ENCODE data around the gene RHOT2.

RHOT2 gene

DNA sequence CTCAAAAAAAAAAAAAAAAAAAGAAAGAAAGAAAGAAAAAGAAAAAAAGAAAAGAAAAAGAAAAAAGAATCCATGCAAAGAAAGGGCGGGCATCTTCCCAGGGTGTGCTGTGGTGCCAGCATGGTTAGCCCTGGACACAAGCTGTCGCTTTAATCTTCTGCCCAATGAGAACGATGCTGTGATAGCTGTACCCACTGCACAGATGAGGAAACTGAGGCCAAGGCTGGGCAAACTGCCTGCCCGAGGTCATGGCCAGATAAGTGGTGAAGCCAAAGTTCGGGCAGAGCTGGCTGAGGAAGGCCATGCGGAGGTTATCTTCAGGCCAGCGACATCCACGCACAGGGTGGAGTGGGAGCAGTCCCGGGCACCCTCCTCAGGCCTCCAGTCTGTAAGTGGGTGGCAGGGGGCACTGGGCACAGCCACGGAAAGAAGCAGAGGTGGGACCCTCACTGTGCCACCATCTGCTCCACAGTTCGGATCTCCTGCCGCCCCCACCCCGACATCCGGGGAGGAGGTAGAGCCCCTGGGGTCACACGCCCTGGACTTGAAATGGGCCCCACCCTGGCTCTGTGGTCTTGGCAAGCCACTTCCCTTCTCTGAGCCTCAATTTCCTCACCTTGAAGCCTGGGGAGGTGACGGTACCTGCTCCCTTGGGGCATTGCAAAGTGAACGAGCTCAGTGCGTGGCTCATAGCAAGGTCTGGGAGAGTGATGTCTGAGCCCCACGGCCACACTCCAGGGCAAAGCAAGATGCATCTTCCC, 31.2 kb downstream of the RHOT2 start:
- Histone ChIP-seq H3K36me3 (ENCODE audit: control insufficient read depth in 5 of 5, insufficient read depth in 5 of 5, low read length in 5 of 5) (no peaks in the 10 kb centered on the region), H3K27me3 (ENCODE audit: control insufficient read depth in 5 of 5, insufficient read depth in 4 of 5, low read length in 5 of 5) (peaks cover 53 to 77% (median 59%) of the 10 kb centered on the region in 5 donors), H3K27ac (ENCODE audit: low read depth, low read length) (no peak overlapping the region), H3K4me3 (ENCODE audit: low read depth in 1 of 5, low read length in 5 of 5) (no peak overlapping the region), H3K9ac (ENCODE audit: low read length in 5 of 5) (no peak overlapping the region), H3K4me1 (ENCODE audit: control insufficient read depth in 5 of 5, insufficient read depth in 5 of 5, low read length in 5 of 5) (peaks cover 0 to 11% (median 10%) of the 10 kb centered on the region in 5 donors), H3K9me3 (ENCODE audit: control insufficient read depth in 5 of 5, low read length in 5 of 5) (peaks cover 0 to 4% (median 0%) of the 10 kb centered on the region in 5 donors)

DNA sequence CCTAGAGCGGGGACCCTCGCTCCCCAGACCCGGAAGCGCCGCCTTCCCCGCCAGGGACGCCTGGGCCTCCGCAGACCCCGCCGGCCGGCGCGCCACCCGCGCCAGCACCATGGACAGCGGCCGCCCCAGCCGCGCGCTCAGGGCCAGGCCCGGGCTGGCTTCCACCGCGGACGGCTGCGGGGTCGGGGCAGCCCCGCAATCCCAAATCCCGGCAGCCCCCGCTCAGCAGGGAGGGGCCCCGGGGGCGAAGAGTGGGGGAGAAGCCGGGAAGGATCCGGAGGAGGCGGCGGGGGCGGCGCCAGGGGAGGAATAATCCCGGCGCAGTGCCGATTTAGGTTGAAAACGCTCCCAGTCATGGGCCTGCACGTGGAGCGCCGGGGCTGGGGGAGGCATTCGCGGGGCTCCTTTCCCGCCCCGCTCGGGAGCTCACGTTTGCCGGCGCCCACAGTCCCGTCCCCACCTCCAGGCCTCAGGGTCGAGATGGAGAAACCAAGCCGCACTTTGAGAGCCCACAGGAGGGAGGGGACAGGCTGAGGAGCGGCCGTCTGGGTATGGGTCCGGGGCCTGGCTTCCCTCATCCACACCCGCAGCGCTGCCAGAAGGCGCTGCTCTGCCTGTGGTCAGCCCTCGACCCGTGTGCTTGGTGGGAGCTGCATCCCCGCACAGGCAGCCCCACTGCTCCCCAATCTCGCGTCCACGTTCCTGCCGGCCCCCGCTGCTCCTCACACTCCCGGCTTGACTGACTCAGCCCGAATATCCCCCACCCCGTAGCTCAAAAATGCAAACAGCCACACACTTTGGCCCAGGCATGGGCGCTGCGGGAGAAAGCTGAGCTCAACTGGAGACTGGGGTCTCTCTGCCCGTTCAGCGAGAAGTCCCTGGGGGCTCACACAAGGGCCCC, 33.0 kb downstream of the RHOT2 start:
- H3K9me3 ChIP-seq (ENCODE audit: control insufficient read depth in 5 of 5, low read length in 5 of 5) = no peaks in the 10 kb centered on the region
- no peak overlapping the region for H3K9ac ChIP-seq (ENCODE audit: low read length in 5 of 5)
- no peak overlapping the region for H3K4me3 ChIP-seq (ENCODE audit: low read depth in 1 of 5, low read length in 5 of 5)
- no peak overlapping the region for H3K27ac ChIP-seq (ENCODE audit: low read depth, low read length)
- peaks cover 0 to 4% (median 1%) of the 10 kb centered on the region in 5 donors for H3K4me1 ChIP-seq (ENCODE audit: control insufficient read depth in 5 of 5, insufficient read depth in 5 of 5, low read length in 5 of 5)
- H3K27me3 ChIP-seq (ENCODE audit: control insufficient read depth in 5 of 5, insufficient read depth in 4 of 5, low read length in 5 of 5) = peaks cover 52 to 72% (median 55%) of the 10 kb centered on the region in 5 donors
- H3K36me3 ChIP-seq (ENCODE audit: control insufficient read depth in 5 of 5, insufficient read depth in 5 of 5, low read length in 5 of 5) = no peaks in the 10 kb centered on the region

DNA sequence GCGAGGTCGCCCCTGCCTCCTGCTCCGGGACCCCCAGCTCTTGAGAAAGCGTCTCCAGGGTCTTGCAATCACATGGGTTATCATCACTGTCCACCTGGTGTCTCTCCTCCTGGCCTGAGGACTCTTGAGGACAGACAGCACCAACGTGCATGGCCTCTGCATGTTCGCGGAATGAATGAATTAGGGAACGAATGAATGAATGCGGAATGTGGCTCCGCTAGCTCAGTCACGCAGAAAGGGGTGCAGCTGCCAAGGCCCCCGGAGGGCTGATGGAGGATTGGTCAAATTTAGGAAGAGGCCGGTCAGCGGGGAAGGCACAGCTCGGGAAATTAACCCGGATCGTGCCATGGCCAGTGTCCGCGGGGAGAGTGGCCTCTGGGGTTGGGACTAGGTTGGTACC, 34.4 kb downstream of the RHOT2 start:
- no peak overlapping the region for H3K9ac ChIP-seq (ENCODE audit: low read length in 5 of 5)
- no peaks in the 10 kb centered on the region for H3K36me3 ChIP-seq (ENCODE audit: control insufficient read depth in 5 of 5, insufficient read depth in 5 of 5, low read length in 5 of 5)
- H3K4me1 ChIP-seq (ENCODE audit: control insufficient read depth in 5 of 5, insufficient read depth in 5 of 5, low read length in 5 of 5) = peaks cover 0 to 5% (median 3%) of the 10 kb centered on the region in 5 donors
- H3K4me3 ChIP-seq (ENCODE audit: low read depth in 1 of 5, low read length in 5 of 5) = no peak overlapping the region
- H3K27me3 ChIP-seq (ENCODE audit: control insufficient read depth in 5 of 5, insufficient read depth in 4 of 5, low read length in 5 of 5) = peaks cover 57 to 76% (median 63%) of the 10 kb centered on the region in 5 donors
- no peak overlapping the region for H3K27ac ChIP-seq (ENCODE audit: low read depth, low read length)
- no peaks in the 10 kb centered on the region for H3K9me3 ChIP-seq (ENCODE audit: control insufficient read depth in 5 of 5, low read length in 5 of 5)

DNA sequence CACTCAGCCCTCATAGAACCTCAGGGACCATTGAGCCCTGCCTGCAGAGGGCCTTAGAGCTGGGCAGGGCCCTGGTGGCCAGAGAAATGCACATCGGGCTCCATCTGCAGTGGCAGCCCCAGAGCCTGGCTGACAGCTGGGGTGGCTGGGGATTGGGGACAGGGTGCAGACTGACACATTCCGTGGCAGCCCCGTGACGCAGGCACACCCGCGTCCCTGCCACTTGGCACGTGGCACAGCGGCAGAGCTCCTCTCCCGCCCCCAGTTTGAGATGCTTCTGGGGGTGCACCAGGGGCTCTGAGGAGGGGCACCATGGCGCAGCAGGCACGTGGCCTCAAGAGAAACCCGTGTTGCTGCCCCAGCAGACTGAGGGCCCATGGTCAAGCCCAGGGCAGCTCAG, 35.5 kb downstream of the RHOT2 start:
- H3K27me3 ChIP-seq (ENCODE audit: control insufficient read depth in 5 of 5, insufficient read depth in 4 of 5, low read length in 5 of 5) = peaks cover 66 to 84% (median 70%) of the 10 kb centered on the region in 5 donors
- H3K27ac ChIP-seq (ENCODE audit: low read depth, low read length) = no peak overlapping the region
- H3K36me3 ChIP-seq (ENCODE audit: control insufficient read depth in 5 of 5, insufficient read depth in 5 of 5, low read length in 5 of 5) = no peaks in the 10 kb centered on the region
- no peak overlapping the region for H3K9ac ChIP-seq (ENCODE audit: low read length in 5 of 5)
- no peaks in the 10 kb centered on the region for H3K9me3 ChIP-seq (ENCODE audit: control insufficient read depth in 5 of 5, low read length in 5 of 5)
- no peak overlapping the region for H3K4me3 ChIP-seq (ENCODE audit: low read depth in 1 of 5, low read length in 5 of 5)
- H3K4me1 ChIP-seq (ENCODE audit: control insufficient read depth in 5 of 5, insufficient read depth in 5 of 5, low read length in 5 of 5) = peaks cover 0 to 5% (median 3%) of the 10 kb centered on the region in 5 donors

DNA sequence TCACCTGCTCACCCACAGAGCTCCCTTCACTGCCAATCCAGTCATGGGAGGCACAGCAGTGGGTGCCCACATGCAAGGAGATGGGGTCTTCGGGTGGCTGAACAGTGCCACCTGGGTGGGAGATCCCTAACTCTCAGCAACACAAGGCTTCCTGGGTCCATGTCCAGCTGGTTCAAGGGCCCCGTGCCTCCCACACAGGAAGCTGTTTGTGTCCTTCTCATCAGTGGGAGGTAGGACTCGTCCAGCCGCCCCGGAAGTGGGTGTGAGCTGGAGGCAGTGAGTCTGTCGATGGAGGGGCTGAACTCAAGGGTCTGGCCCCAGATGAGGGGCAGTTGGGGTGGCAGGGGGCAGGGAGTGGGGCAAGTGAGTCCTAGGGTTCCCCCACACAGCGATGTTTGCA, 36.1 kb downstream of the RHOT2 start:
- Histone ChIP-seq H3K9me3 (ENCODE audit: control insufficient read depth in 5 of 5, low read length in 5 of 5) (no peaks in the 10 kb centered on the region), H3K9ac (ENCODE audit: low read length in 5 of 5) (no peak overlapping the region), H3K4me3 (ENCODE audit: low read depth in 1 of 5, low read length in 5 of 5) (no peak overlapping the region), H3K27me3 (ENCODE audit: control insufficient read depth in 5 of 5, insufficient read depth in 4 of 5, low read length in 5 of 5) (peaks cover 72 to 88% (median 76%) of the 10 kb centered on the region in 5 donors), H3K36me3 (ENCODE audit: control insufficient read depth in 5 of 5, insufficient read depth in 5 of 5, low read length in 5 of 5) (no peaks in the 10 kb centered on the region), H3K27ac (ENCODE audit: low read depth, low read length) (no peak overlapping the region), H3K4me1 (ENCODE audit: control insufficient read depth in 5 of 5, insufficient read depth in 5 of 5, low read length in 5 of 5) (peaks cover 0 to 5% (median 3%) of the 10 kb centered on the region in 5 donors)

DNA sequence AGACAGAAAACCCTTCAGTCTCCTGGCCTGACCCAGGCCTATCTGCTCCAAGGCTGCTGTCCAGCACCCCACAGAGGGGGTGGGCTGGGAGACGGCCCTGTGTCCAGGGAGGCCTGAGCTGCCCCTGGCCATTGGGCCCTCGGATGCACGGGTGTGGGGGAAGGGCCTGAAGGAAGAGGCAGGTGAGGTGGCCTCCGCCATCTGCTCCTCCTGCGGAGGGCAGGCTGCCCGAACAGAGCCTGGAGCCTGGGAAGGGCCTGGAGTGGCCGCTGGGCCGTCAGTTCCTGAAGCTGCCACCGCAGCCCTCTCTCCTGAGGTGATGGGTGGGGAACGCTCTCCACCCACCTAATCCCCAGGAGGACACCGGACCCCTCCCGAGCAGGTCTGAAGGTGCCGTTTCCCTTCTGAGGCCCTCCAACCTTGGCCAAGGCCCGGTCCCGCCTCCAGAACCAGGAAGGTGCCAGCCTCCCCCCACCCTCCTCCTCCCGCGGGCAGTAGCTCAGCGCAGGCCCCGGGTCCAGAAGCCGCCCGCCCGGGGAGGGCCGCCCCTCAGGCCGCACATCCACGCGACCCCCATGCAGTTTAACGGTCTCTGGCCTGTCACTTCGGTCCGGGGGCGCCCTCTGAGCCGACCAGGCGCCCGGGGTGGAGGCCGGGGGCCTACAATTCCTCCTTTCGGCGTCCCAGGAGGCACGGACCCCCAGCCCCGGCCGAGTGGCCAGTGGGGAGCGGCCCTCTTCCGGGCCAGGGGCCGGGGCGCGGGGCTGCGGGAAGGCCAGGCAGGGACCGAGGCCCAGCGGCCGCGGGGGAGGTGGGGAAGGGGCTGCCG, 36.8 kb downstream of the RHOT2 start:
- Histone ChIP-seq H3K4me3 (ENCODE audit: low read depth in 1 of 5, low read length in 5 of 5) (no peak overlapping the region), H3K27me3 (ENCODE audit: control insufficient read depth in 5 of 5, insufficient read depth in 4 of 5, low read length in 5 of 5) (peaks cover 76 to 88% (median 79%) of the 10 kb centered on the region in 5 donors), H3K36me3 (ENCODE audit: control insufficient read depth in 5 of 5, insufficient read depth in 5 of 5, low read length in 5 of 5) (no peaks in the 10 kb centered on the region), H3K27ac (ENCODE audit: low read depth, low read length) (no peak overlapping the region), H3K4me1 (ENCODE audit: control insufficient read depth in 5 of 5, insufficient read depth in 5 of 5, low read length in 5 of 5) (peaks cover 0 to 5% (median 3%) of the 10 kb centered on the region in 5 donors), H3K9me3 (ENCODE audit: control insufficient read depth in 5 of 5, low read length in 5 of 5) (no peaks in the 10 kb centered on the region), H3K9ac (ENCODE audit: low read length in 5 of 5) (no peak overlapping the region)

DNA sequence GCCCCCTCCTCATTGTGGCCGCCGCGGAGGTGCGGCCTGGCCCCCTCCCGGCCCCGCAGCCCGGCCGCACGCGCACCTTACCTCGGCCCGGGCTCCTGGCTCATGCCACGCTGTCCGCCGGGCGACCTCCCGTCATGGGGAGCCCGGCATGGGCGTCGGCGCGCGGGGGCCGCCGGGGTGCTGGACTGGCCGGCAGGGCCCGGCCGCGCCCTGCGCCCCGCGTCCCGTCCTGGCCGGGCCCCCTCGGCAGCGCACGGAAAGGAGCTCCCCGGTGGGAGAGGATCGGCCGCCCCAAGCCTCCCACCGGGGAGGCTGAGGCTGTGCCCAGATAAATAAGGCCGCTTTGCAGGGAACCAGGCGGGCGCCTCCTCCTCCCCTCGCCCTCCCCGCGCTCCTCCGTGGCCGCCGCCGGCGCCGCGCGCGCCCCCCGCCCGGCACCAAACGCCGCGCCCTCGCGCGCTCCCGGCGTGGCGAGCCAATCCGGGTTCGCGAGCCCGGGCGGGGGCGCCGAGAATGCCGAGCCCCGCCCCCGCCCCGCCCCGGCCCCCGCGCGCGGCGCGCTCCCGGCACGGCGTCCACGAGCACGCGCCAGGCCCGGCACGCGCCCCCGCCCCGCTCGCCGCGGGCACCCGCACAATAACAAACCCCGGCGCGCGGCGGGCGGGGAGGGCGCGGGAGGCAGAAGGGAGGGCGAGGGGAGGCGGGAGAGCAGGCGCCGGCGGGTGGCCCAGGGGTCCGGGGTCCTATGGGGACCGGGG, 37.7 kb downstream of the RHOT2 start, which contains the start of gene FBXL16:
Gene FBXL16 (minus strand): TSS at position 371 of the 758 bp plus-strand sequence. CDS start 8,396 bp downstream, outside the sequence.
- peaks cover 0 to 5% (median 3%) of the 10 kb centered on the region in 5 donors for H3K4me1 ChIP-seq (ENCODE audit: control insufficient read depth in 5 of 5, insufficient read depth in 5 of 5, low read length in 5 of 5)
- H3K4me3 ChIP-seq (ENCODE audit: low read depth in 1 of 5, low read length in 5 of 5) = no peak within 1 kb of the TSS
- no peaks in the 10 kb centered on the region for H3K36me3 ChIP-seq (ENCODE audit: control insufficient read depth in 5 of 5, insufficient read depth in 5 of 5, low read length in 5 of 5)
- no peaks in the 10 kb centered on the region for H3K9me3 ChIP-seq (ENCODE audit: control insufficient read depth in 5 of 5, low read length in 5 of 5)
- H3K27ac ChIP-seq (ENCODE audit: low read depth, low read length) = no peak within 1 kb of the TSS
- H3K9ac ChIP-seq (ENCODE audit: low read length in 5 of 5) = no peak within 1 kb of the TSS
- peaks cover 77 to 90% (median 80%) of the 10 kb centered on the region in 5 donors for H3K27me3 ChIP-seq (ENCODE audit: control insufficient read depth in 5 of 5, insufficient read depth in 4 of 5, low read length in 5 of 5)

DNA sequence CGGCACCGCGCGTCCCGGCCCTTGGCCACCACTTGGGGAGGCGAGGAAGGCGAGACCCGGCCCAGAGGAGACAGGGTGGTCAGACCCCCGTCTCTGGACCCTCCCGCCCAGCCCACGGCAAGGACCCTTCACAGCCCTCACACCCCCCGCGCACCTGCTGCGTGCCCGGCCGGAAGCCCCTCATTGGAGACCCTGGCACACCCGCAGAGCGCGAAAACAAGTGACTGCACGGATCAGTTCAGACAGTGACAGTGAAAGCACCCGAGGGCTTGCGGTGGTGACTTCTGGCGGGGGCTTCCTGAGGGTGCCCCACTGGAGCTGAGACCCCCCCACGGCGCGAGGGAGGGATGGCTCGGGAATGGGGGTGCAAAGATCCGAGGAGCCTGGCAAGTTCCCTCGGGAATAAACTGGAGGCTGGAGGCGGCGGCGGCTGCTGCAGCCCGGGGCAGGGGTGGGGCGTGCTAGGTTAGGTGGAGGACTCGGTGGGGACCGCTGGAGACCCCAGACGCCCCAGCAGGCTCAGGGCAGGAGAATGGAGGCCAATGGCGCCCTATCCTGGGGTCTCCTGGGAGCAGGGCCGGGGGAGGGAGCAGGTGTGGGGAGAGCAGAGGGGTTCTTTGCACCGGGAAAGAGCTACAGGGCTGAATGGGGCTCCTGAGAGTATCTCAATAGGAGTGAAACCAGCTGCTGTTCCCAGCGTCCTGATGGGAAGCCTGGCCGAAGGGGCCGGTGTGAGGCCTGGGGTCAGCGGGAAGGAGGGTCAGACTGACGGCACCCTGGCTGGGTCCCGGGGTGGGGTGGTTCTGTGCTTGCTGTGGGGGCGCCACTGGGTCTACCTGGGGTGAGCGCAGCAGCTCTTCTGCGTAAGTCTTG, 38.5 kb downstream of the RHOT2 start:
- Histone ChIP-seq H3K4me3 (ENCODE audit: low read depth in 1 of 5, low read length in 5 of 5) (no peak overlapping the region), H3K27me3 (ENCODE audit: control insufficient read depth in 5 of 5, insufficient read depth in 4 of 5, low read length in 5 of 5) (peaks cover 81 to 92% (median 83%) of the 10 kb centered on the region in 5 donors), H3K9ac (ENCODE audit: low read length in 5 of 5) (no peak overlapping the region), H3K36me3 (ENCODE audit: control insufficient read depth in 5 of 5, insufficient read depth in 5 of 5, low read length in 5 of 5) (no peaks in the 10 kb centered on the region), H3K27ac (ENCODE audit: low read depth, low read length) (no peak overlapping the region), H3K9me3 (ENCODE audit: control insufficient read depth in 5 of 5, low read length in 5 of 5) (no peaks in the 10 kb centered on the region), H3K4me1 (ENCODE audit: control insufficient read depth in 5 of 5, insufficient read depth in 5 of 5, low read length in 5 of 5) (peaks cover 0 to 5% (median 0%) of the 10 kb centered on the region in 5 donors)
